SK-N-SH (cell line): Measurements from ENCODE around the gene HK2.

Experiments
- SIN3A ChIP-seq: IDR thresholded peaks from 2 replicates; pipeline ENCODE4 v1.6.1; 2012; ENCODE audit warnings: low read depth, mild to moderate bottlenecking, low read length, moderate library complexity, borderline replicate concordance
- YY1 ChIP-seq: IDR thresholded peaks from 2 replicates; pipeline ENCODE4 v1.4.0; 2012; ENCODE audit warnings: low read depth, mild to moderate bottlenecking

- TF ChIP-seq SIN3A (no peak), YY1 (no peak)
Measured at GRCh38 chr2:74882299-74882687, 48.4 kb downstream of the HK2 start.
